PC-3 (cell line): ENCODE measurements around the gene BHLHA15.
"Not testable (repeated sequence)": the region's sequence is repeated elsewhere in the genome, so short reads cannot be mapped to it uniquely, and the experiment has no call there.

Experiments
- EZH2 ChIP-seq: fragments of 300-600 bp; sonication (generic); IDR thresholded peaks from one replicate; pipeline ENCODE4 v1.6.1; 2017; ENCODE audit warnings: antibody characterized with exemption, mild to moderate bottlenecking, low read length; ENCODE audit not compliant: unreplicated experiment
- EZH2phosphoT487 ChIP-seq: fragments of 300-600 bp; sonication (generic); IDR thresholded peaks from 2 replicates; pipeline ENCODE4 v1.6.1; 2018; ENCODE audit warnings: mild to moderate bottlenecking, antibody characterized with exemption, low read length, borderline replicate concordance
- TF ChIP-seq, protein P1 (sequence below): fragments of 300-600 bp; sonication (generic); conservative IDR thresholded peaks from 2 replicates; pipeline ENCODE4 v1.5.1; 2017; ENCODE audit warnings: antibody characterized with exemption, low read depth, mild to moderate bottlenecking, low read length

GRCh38 chr7:98219382-98219781 lies 8.1 kb downstream of the BHLHA15 start:
- TF ChIP-seq, protein P1, sequence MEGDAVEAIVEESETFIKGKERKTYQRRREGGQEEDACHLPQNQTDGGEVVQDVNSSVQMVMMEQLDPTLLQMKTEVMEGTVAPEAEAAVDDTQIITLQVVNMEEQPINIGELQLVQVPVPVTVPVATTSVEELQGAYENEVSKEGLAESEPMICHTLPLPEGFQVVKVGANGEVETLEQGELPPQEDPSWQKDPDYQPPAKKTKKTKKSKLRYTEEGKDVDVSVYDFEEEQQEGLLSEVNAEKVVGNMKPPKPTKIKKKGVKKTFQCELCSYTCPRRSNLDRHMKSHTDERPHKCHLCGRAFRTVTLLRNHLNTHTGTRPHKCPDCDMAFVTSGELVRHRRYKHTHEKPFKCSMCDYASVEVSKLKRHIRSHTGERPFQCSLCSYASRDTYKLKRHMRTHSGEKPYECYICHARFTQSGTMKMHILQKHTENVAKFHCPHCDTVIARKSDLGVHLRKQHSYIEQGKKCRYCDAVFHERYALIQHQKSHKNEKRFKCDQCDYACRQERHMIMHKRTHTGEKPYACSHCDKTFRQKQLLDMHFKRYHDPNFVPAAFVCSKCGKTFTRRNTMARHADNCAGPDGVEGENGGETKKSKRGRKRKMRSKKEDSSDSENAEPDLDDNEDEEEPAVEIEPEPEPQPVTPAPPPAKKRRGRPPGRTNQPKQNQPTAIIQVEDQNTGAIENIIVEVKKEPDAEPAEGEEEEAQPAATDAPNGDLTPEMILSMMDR = not testable (repeated sequence)
- TF ChIP-seq EZH2, EZH2phosphoT487: not testable (repeated sequence)
